DND-41 (cell line): ENCODE results near the gene RNPEPL1.
"Not testable (repeated sequence)": the region's sequence is repeated elsewhere in the genome, so short reads cannot be mapped to it uniquely, and the experiment has no call there.

Experiments
- ATAC-seq: fragments of 200-7000 bp; cut with Tn5 transposase; 3 replicates; pipeline ENCODE4 v1.9.1; 2021; ENCODE audit warnings: low read depth; ENCODE audit not compliant: insufficient read depth
- DNase-seq: peaks from one replicate; pipeline ENCODE4 v3.0.0-alpha.2; 2020
- H2AFZ ChIP-seq: 2 replicates; pipeline ENCODE4 v1.6.0; 2012; ENCODE audit warnings: low read depth, low read length
- H3K27ac ChIP-seq: 2 replicates; pipeline ENCODE4 v1.5.1; 2012; ENCODE audit warnings: low read length, inconsistent platforms
- H3K27me3 ChIP-seq: fragments of 200-600 bp; sonication (generic); 2 replicates; pipeline ENCODE4 v1.6.0; 2012; ENCODE audit warnings: low read length, mild to moderate bottlenecking, inconsistent platforms; ENCODE audit not compliant: insufficient read depth, poor library complexity
- H3K36me3 ChIP-seq: 2 replicates; pipeline ENCODE4 v1.5.1; 2012; ENCODE audit warnings: low read length, inconsistent platforms; ENCODE audit not compliant: insufficient read depth
- H3K4me1 ChIP-seq: 2 replicates; pipeline ENCODE4 v1.5.1; 2012; ENCODE audit warnings: mild to moderate bottlenecking, low read length; ENCODE audit not compliant: insufficient read depth
- H3K4me2 ChIP-seq: 2 replicates; pipeline ENCODE4 v1.6.0; 2012; ENCODE audit warnings: mild to moderate bottlenecking, moderate library complexity, low read length, inconsistent platforms; ENCODE audit not compliant: insufficient read depth
- H3K4me3 ChIP-seq, 2 experiments: fragments of 200-600 bp in 1 of 2; shearing (Covaris generic) in 1 of 2; 2 replicates each; pipeline ENCODE4 v1.5.1; 2012 to 2016; ENCODE audit warnings: inconsistent platforms in 2 of 2, low read length in 2 of 2, mild to moderate bottlenecking in 2 of 2, low read depth in 1 of 2, moderate library complexity in 1 of 2
- H3K79me2 ChIP-seq: 2 replicates; pipeline ENCODE4 v1.6.0; 2012; ENCODE audit warnings: low read length, inconsistent platforms; ENCODE audit not compliant: insufficient read depth
- H3K9ac ChIP-seq: 2 replicates; pipeline ENCODE4 v1.6.0; 2012; ENCODE audit warnings: low read depth, mild to moderate bottlenecking, inconsistent platforms, low read length, moderate library complexity
- H3K9me3 ChIP-seq: 2 replicates; pipeline ENCODE4 v1.5.1; 2012; ENCODE audit warnings: low read length, moderate library complexity, mild to moderate bottlenecking, inconsistent platforms; ENCODE audit not compliant: insufficient read depth, severe bottlenecking
- H4K20me1 ChIP-seq: 2 replicates; pipeline ENCODE4 v1.6.0; 2012; ENCODE audit warnings: low read length; ENCODE audit not compliant: insufficient read depth
- EZH2 ChIP-seq: IDR thresholded peaks from 3 replicates; pipeline ENCODE4 v1.6.1; 2012; ENCODE audit warnings: borderline replicate concordance, low read depth, mild to moderate bottlenecking, moderate library complexity, low read length, inconsistent platforms; ENCODE audit not compliant: severe bottlenecking
- TF ChIP-seq, protein P1 (sequence below): IDR thresholded peaks from 2 replicates; pipeline ENCODE4 v1.5.1; 2012; ENCODE audit warnings: borderline replicate concordance, low read length, moderate library complexity, mild to moderate bottlenecking; ENCODE audit not compliant: poor library complexity, severe bottlenecking; ENCODE audit errors: extremely low read depth

The RNPEPL1 gene

DNA sequence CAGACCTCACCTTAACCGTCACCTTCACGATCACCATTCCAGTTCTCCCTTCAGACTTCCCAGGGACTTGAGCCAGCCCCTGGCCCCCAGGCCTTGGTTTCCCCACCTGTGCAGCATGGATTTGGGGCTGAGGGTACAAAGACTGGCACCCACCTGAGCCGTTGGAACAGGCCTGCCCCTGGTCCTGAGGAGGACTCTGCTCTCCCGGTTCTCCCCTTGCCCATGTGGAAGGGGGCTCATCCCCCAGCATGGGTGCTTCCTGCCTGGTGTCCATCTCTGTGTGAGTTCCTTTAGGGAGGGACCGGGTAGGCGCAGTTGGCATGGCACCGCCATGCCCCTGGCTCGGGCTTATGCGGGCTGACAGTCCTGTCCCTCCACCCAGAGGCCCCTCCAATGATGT lies 46.1 kb downstream of the RNPEPL1 start:
- no peak for ATAC-seq
- H3K27me3 ChIP-seq: no peaks in the 10 kb centered on the region
- no peak overlapping the region for H3K4me2 ChIP-seq
- no peak overlapping the region for H3K27ac ChIP-seq
- H3K4me1 ChIP-seq: 0 out of 2 replicates have a peak, but pooled peaks cover 2% of the 10 kb centered on the region
- no peak overlapping the region for H3K4me3 ChIP-seq
- no peaks in the 10 kb centered on the region for H3K79me2 ChIP-seq
- H3K36me3 ChIP-seq: no peaks in the 10 kb centered on the region
- H3K9me3 ChIP-seq: no peaks in the 10 kb centered on the region
- no peak overlapping the region for H3K9ac ChIP-seq
- TF ChIP-seq, protein P1, sequence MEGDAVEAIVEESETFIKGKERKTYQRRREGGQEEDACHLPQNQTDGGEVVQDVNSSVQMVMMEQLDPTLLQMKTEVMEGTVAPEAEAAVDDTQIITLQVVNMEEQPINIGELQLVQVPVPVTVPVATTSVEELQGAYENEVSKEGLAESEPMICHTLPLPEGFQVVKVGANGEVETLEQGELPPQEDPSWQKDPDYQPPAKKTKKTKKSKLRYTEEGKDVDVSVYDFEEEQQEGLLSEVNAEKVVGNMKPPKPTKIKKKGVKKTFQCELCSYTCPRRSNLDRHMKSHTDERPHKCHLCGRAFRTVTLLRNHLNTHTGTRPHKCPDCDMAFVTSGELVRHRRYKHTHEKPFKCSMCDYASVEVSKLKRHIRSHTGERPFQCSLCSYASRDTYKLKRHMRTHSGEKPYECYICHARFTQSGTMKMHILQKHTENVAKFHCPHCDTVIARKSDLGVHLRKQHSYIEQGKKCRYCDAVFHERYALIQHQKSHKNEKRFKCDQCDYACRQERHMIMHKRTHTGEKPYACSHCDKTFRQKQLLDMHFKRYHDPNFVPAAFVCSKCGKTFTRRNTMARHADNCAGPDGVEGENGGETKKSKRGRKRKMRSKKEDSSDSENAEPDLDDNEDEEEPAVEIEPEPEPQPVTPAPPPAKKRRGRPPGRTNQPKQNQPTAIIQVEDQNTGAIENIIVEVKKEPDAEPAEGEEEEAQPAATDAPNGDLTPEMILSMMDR: no peak
- no peak for TF ChIP-seq EZH2
- no peak overlapping the region for H2AFZ ChIP-seq
- no peak for DNase-seq
- H4K20me1 ChIP-seq: no peaks in the 10 kb centered on the region

DNA sequence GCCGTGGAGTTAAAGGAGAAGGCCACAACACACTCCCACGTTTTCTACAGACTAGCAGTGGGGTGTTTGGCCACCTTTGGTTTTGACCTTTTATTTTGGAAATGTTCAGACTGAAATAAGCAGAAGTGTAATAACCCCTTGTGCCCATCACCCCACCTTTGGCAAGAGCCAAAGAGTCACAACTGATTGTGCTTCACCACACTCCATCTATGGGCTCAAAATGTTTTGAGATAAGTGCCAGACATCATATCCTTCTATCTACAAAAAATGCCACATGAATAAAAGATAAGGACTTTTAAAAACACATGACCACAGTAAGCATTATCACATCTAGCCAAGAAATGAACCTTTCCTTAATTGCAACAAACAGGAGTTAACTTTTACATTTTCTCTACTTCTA lies 47.1 kb downstream of the RNPEPL1 start:
- no peak overlapping the region for H3K4me2 ChIP-seq
- TF ChIP-seq, protein P1: no peak
- no peak for TF ChIP-seq EZH2
- DNase-seq: no peak
- no peaks in the 10 kb centered on the region for H3K9me3 ChIP-seq
- H3K79me2 ChIP-seq: no peaks in the 10 kb centered on the region
- no peak for ATAC-seq
- H3K4me3 ChIP-seq: no peak overlapping the region
- H4K20me1 ChIP-seq: no peaks in the 10 kb centered on the region
- no peak overlapping the region for H3K27ac ChIP-seq
- no peaks in the 10 kb centered on the region for H3K36me3 ChIP-seq
- no peak overlapping the region for H2AFZ ChIP-seq
- H3K27me3 ChIP-seq: no peaks in the 10 kb centered on the region
- H3K9ac ChIP-seq: no peak overlapping the region
- H3K4me1 ChIP-seq: 0 out of 2 replicates have a peak, but pooled peaks cover 2% of the 10 kb centered on the region

DNA sequence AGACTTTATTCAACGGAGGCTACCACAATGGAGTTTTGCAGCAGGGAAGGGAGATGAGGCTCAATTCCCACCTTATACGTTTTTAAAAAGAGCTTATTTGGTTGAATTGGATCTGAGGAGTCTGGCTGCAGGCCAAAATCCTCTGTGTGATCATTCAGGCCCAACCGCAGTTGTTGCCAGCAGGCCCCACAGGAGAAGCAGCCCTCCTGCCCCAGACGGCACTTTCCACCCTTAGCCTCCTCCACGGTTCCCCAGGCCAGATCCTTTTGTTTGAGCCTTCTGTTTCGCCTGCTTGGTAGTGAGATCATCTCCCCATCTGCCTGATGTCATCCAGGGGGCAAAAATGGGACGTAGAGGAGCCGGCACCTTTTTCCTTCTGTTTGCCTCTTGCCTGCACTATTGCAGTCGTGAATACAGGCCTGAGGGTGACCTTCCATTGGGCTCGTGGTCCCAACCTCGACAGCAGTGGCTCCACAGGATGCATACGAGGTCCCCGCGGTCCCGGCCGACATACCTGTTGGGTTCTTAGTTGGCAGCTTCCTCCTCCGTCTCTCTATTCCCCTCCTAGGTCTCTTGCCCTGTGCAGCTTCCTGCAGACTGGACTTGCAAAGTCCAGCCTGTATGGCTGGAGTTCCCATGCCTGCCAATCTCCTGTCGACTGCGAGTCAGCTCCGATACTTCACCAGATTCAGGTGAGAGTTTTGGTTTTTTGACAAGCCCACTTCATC lies 47.7 kb downstream of the RNPEPL1 start:
- no peak overlapping the region for H3K9ac ChIP-seq
- no peaks in the 10 kb centered on the region for H3K27me3 ChIP-seq
- no peak overlapping the region for H3K4me3 ChIP-seq
- ATAC-seq (no peak), DNase-seq (no peak)
- 0 out of 2 replicates have a peak, but pooled peaks cover 2% of the 10 kb centered on the region for H3K4me1 ChIP-seq
- H3K79me2 ChIP-seq: no peaks in the 10 kb centered on the region
- no peak overlapping the region for H3K27ac ChIP-seq
- H2AFZ ChIP-seq: no peak overlapping the region
- no peaks in the 10 kb centered on the region for H3K9me3 ChIP-seq
- H3K4me2 ChIP-seq: no peak overlapping the region
- H3K36me3 ChIP-seq: no peaks in the 10 kb centered on the region
- TF ChIP-seq EZH2: no peak
- TF ChIP-seq, protein P1: no peak
- H4K20me1 ChIP-seq: no peaks in the 10 kb centered on the region

DNA sequence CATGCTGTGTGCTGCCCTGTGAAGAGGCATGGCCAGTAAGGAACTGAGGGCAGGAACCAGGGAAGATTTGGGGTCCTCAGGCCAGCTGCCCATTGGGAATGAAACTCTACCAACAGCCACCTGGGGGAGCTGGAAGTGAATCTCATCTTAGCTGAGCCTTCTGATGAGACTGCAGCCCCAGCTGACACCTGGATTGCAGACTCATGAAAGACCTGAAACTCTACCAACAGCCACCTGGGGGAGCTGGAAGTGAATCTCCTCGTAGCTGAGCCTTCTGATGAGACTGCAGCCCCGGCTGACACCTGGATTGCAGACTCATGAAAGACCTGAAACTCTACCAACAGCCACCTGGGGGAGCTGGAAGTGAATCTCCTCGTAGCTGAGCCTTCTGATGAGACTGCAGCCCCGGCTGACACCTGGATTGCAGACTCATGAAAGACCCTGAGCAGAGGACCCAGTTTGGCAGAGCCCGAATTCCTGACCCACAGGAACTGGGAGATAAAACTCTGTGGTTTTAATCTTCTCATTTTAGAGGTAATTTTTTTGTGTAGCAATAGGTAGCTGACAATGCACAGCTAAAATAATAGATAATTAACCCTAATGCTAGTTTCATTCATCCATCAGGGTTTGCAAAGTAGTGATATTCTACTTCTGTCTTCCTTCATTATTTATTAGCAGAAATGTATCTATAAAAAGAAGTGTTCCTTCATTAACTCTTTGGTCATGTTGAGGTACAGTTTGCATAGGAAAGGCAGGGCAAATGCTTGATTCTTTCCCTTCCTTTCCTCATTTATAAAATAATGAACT lies 48.8 kb downstream of the RNPEPL1 start:
- not testable (repeated sequence) for H3K4me1 ChIP-seq, H3K9me3 ChIP-seq, H3K27me3 ChIP-seq, H3K4me2 ChIP-seq, H2AFZ ChIP-seq, H3K36me3 ChIP-seq, H3K9ac ChIP-seq, H4K20me1 ChIP-seq, H3K27ac ChIP-seq, DNase-seq, ATAC-seq, H3K4me3 ChIP-seq, H3K79me2 ChIP-seq
